Measurements from ENCODE around the gene DENND2A.

DNA sequence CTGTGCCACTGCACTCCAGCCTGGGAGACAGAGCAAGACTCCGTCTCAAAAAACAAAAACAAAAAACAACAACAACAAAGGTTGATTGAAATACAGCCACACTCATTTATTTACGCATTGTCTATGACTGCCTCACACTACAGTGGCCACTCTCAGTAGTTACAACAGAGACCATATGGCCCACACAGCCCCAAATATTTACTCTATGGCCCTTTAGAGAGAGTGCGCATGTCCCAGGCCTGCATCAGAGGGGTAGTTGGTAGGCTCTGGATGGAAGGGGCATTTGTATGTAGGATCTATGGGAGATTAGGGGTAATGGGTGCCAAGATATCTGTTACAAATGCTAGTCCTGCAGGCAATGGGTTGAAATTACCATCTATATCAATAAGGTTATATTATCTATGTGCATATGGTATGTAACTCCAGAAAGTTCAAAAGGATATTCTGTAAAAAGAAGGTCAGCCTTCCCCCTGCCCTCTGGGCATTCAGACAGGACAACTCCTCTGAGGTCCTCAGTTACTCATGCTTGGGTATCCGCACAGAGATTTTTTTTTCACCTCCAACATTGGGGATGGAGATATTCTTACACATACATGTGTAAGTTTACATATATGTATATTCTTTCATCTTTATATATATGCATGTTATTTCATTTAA is 56.3 kb downstream of the DENND2A start:
- no peak for TF ChIP-seq POLR2A (IDR thresholded peaks at IDR 0.05; ENCODE audit: low read length)
- TF ChIP-seq, protein P1, sequence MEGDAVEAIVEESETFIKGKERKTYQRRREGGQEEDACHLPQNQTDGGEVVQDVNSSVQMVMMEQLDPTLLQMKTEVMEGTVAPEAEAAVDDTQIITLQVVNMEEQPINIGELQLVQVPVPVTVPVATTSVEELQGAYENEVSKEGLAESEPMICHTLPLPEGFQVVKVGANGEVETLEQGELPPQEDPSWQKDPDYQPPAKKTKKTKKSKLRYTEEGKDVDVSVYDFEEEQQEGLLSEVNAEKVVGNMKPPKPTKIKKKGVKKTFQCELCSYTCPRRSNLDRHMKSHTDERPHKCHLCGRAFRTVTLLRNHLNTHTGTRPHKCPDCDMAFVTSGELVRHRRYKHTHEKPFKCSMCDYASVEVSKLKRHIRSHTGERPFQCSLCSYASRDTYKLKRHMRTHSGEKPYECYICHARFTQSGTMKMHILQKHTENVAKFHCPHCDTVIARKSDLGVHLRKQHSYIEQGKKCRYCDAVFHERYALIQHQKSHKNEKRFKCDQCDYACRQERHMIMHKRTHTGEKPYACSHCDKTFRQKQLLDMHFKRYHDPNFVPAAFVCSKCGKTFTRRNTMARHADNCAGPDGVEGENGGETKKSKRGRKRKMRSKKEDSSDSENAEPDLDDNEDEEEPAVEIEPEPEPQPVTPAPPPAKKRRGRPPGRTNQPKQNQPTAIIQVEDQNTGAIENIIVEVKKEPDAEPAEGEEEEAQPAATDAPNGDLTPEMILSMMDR (IDR thresholded peaks at IDR 0.05), result no peak
- TF ChIP-seq EP300 (IDR thresholded peaks at IDR 0.05), result no peak
- no peak for TF ChIP-seq FOSB (CRISPR knock-in tag; IDR thresholded peaks at IDR 0.05)

Measured in A549 (cell line).